Stimulated activated CD8-positive, alpha-beta memory T cell treated with anti-CD3 and anti-CD28 coated beads, Interleukin-15, amount 100 ng/mL, for 24 hours (primary cell): ENCODE results near the gene PICALM.
"Not testable (repeated sequence)": the region's sequence is repeated elsewhere in the genome, so short reads cannot be mapped to it uniquely, and the experiment has no call there.

Experiments
- DNase-seq: peaks from one replicate; pipeline ENCODE4 v3.0.0-alpha.2; 2020; ENCODE audit warnings: low read depth

PICALM gene

DNA sequence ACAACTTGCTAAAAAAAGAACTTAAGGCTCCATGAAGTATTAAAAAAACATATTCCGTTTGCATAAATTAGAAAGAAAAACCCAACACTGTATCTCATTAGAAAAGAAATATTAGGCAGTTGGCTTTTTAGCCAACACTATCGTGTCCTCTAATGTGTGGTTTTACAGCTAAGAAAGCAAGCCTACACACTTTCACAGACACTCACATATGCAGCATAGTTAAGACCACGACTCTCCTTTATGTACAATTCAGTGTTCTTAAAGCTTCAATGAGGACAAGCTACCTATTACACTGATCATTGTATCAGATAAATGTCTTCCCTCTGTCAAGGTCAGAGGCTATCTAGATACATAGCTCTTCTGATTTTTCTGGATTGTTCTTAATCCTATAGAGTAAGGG is 80.1 kb downstream of the PICALM start:
- no peak for DNase-seq

DNA sequence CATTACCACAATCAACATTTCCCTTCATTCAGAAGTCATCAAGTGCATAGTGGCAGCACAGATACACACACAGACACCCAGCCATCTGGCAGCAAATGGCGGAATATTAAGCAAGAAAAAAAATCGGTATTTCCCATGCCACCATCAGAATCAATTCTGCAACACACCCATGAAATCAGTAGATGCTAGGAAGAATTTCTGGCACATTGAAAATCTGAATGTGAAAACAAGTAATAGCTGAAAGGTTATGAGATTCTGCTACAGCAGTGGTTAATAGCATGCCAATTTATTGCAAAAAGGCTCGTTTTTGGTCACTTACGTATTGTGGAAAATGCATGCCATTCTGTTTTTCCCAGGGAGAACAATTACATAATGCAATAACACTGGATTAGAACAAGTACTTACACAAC is 91.1 kb downstream of the PICALM start:
- no peak for DNase-seq

DNA sequence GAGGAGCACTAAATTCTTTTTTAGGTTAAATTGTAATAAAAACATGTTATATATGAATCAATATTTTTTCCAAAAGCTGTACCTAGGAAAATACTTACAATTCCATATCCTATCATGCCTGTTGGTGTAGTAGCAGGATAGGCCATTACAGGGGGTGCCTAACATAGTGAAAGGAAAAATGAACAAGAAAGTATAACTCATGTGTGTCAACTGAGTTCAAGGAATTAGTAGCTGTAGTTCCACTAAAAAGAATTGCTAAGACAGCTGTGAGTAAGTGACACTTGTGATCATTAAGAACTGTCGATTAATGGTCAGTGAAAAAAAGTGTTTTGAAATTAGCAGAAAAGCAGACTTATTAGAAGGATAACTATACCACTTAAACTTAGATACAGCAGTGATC is 92.4 kb downstream of the PICALM start:
- no peak for DNase-seq

DNA sequence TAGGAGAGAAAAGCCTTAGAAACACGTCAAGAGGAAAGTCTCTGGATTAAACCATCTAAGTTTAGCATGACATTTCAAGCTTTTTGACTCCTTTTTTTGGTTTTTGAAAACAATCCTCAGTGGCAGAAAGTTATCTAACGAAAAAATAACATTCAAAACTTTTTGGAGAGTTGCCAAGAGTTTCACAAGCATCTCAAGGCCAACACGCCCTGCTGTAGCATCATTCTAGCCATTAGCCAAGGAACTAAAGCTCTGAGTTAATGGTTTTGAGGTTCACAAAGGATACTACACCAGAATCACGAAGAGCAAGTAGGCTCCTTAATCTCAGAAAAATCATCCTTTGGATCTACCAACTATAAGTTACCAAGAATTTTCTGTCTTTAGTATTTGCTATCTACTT is 94.8 kb downstream of the PICALM start:
- no peak for DNase-seq

DNA sequence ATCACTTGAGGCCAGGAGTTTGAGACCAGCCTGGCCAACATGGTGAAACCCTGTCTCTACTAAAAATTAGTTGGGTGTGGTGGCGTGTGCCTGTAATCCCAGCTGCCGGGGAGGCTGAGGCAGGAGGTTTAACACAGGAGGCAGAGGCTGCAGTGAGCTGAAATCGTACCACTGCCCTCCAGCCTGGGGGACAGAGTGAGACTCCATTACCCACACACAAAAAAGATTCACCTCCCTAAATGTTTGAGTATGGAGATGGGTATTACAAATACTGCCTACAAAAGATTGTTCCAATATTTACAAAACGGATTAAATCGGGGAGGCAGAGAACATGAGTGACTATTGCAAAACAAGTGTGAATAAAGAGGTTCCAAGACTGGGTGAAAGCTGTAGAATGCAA is 98.3 kb downstream of the PICALM start:
- no peak for DNase-seq

DNA sequence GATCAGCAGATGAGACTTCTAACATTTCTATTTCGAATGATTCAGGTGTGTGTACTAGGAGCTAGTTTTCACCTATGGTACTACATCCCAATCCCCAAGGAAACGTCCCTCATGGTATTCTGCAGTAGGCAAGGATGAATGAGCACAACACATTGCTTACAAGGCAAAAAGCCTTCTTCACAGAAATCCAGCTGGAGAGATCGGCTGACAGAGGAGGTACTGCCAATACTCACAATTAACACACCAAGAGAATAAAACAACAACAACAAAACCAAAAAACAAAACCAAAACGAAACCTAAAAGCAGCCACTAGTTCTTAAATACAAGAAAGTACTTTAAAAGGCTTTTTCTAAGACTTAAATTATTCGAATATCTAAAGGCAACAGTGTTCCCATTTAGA is 101.4 kb downstream of the PICALM start:
- DNase-seq, result no peak

DNA sequence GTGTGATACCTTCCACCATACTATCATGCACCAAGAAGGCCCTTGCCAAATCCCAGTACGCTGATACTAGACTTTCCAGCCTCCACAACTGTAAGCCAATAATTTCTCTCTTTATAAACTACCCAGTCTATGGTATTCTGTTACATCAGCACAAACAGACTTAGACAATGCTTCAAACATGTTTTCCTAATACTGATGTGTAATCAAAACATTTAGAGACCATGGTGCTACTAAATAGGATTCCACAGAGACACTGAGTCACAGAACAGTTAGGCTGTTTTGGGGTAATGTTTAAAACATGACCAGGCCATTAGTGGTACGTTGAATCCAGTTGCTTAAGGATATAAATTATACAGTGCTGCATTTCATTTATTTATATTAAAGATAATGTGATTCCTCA is 103.7 kb downstream of the PICALM start:
- no peak for DNase-seq

DNA sequence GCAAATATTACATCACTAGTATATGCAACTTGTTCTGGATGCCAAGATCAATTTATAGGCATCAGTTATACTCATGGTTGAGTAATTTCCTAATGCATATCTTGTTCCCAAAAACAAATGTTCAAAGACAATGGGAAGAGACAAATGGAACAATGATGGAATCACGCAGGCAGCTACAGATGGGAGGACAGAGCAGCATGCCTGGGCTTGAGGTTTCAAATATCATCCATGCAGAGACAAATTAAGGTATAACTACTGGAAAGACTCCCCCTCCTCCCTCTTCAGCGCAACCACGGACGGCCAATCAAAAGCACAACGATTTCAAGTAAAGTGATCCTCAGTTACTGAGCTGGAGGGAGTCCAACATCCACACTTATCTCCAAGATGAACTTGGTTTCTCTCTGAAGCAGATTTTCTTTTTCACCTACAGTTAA is 106.9 kb downstream of the PICALM start:
- no peak for DNase-seq

DNA sequence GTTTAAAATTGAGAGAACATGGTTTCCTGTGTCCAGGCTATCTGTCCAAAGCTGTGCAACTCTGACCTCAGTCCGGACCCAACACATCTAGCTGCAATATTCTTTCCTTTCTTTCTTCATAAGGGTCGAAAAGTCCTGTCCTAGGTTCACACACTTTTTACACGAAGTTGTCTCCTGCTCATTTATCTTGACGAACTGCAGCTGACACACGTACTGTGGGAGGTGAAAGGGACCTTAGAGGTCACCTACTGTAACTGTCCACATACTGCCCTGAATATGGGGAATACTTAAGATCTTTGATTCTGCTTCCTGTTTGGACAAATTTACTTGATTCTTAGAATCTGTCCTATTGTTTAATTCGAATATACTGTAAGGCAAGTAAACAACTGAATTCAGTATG is 107.8 kb downstream of the PICALM start:
- no peak for DNase-seq

DNA sequence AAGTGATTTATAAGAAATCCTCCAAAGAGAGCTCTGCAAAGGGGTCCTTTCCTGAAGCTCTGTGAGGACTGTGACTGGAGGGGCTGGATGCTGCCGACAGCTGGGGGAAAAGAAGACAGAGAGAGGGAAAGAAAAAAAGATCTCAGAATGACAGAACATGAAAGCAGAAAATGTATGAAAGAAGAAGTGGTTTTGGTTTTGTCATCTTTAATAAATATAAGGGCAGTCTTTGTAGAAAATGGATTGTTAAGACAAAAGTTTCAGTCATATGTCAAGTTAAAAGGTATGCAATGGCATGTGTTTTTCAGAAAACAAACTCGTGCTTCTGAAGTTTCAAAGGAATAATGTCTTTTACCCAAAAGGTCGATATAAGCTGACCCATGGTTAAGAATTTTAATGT is 108.2 kb downstream of the PICALM start:
- no peak for DNase-seq

DNA sequence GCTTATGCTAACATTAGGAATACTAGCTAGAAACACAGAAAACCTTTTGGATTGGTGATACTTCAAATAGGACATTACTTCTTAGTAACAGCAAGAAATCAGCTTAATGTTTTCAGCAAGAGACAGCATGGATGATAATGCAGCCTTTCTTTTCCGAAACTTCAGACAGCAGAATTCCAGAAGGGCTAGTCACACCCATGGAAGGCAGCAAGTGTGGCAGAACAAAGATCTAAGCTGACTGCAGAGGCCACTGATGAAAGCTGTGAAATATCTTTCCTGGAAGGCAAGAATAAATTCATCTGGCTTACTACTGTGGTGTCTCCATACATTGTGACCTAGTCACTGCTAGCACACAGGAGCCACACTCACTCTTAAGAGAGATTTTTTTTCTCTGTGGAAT is 113.4 kb downstream of the PICALM start:
- no peak for DNase-seq

DNA sequence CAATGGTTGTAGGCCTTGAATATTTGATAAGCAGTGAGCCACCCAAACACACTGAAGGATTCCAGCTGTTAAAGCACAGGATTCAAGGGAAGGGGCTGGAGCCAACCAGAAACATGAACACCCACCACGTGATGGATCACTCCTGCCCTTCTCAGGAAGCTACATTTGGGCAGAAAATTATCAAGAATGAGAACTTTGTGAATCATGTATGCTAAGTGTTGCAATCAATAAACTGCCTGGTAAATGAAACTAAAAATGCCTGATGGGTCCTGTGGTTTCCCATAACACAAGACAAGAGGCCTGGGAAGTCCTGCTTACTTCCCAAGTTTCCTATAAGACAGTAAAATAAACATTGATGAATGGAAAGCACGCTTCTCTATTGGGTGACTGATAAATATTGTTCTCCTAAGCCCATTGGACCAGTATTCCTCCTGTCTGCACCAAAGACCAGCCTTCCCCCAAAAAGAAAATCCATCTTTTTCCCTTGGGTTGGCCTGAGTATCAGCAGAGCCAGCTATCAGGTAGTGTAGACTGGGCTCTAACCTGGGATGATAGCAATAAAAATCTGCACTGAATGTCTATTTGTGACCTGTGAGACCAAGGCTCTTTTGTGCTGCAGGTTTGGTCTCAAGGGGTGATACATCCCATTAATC is 115.3 kb downstream of the PICALM start:
- no peak for DNase-seq

DNA sequence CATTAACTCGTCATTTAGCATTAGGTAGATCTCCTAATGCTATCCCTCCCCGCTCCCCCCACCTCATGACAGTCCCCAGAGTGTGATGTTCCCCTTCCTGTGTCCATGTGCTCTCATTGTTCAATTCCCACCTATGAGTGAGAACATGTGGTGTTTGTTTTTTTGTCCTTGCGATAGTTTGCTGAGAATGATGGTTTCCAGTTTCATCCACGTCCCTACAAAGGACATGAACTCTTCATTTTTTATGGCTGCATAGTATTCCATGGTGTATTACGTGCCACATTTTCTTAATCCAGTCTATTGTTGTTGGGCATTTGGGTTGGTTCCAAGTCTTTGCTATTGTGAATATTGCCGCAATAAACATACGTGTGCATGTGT is 116.8 kb downstream of the PICALM start:
- DNase-seq, result not testable (repeated sequence)

DNA sequence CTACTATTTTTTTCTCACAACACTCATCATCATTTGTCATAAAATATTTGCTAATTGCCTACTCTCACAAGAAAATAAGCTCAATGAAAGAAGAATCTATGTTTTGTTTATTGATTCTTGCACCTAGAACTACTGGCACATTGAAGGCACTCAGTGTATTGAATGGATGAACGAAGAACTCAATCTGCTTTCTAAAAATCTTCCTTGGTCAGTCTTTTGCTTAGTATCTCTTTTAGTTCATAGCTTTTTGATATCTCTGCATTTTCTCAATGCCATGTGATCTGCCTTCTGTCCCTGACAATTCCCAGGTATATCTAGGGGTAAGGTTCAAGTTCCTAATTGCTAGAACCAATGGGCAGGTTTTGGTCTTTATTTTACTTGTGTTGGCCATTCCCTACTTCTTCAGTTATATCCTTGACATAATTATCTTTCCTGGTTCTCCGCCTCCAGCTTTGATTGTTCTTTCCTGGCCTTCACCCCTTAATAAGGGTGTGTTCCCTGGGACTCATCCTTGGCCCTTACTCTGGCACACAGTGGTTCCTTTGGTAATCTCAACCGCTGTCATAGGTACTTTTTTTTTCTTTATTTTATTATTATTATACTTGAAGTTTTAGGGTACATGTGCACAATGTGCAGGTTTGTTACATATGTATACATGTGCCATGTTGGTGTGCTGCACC is 117.3 kb downstream of the PICALM start:
- DNase-seq, result no peak

DNA sequence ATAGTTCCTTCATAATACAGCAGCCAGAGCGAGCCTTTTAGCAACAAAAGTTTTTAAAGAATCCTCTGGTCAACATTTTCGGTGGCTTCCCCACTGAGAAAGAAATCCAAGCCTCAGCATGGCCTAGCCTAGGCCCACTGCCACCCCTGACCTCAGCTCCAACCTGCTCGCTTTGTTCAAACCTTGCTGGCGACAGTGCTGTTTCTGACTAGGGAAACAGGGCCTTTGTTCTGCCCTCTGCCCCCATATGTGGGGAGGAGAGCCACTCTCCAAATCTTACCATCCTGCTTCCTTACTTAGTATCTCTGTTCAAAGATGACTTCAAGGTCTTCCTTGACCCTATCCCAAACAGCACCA is 117.9 kb downstream of the PICALM start:
- no peak for DNase-seq

DNA sequence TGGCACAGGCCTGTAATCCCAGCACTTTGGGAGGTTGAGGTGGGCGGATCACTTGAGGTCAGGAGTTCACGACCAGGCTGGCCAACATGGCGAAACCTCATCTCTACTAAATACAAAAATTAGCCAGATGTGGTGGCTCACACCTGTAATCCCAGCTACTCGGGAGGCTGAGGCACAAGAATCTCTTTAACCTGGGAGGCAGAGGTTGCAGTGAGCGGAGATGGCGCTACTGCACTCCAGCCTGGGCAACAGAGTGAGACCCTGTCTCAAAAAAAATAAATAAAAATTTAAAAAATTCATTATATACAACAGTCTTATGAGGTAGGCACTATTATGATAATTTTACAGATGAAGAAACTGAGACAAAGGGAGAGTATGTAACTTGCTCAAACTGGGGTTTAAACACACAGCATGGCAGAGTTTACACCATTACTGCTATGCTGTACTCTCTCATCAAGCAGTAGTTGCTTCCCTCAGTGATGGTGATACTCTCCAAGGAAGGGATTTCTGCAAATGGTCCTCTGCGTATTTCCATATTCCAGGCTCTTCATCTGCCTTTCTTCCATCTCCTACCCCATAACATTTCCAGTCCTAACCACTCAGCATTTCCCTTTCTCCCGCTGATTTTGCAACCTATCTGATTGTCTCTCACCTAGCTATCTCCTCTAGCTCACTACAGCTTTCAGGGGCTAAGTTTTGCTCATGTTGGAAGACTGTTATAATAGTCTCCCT is 118.4 kb downstream of the PICALM start:
- DNase-seq, result no peak

DNA sequence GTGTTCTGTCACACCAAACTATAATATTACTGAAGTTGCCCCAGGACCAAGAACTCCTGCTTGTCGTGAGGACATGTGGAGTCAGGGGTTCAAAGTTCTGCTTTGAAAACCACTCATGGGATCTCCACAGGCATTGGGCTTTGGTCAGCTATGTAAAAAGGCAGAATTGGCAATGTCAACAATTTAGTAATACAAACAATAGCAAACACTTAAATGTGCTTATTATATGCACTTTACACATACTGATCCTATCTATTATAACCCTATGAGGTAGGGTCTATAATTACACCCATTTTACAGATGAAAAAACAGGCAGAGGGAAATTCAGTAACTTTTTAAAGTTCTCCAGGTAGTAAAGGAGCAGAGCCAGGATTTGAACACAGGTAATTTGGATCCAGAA is 119.1 kb downstream of the PICALM start:
- DNase-seq, result no peak

DNA sequence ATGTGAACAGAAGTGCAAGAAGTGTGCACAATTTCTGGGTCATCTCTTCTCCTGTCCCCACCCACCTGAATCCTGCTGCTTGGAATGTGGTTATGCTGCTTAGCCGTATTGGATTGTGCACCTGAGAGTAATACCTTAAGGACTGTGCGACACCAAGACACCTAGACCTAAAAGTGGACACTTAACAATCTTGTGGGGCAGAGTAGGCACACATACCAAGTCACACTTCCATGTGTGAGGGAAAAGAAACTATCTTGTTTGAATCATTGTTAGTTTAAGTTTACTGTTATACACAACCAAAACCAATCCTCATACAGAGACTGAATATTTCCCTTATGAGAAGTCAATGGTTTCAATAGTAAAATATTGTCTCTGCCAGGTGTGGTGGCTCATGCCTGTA is 120.0 kb downstream of the PICALM start:
- DNase-seq, result no peak

DNA sequence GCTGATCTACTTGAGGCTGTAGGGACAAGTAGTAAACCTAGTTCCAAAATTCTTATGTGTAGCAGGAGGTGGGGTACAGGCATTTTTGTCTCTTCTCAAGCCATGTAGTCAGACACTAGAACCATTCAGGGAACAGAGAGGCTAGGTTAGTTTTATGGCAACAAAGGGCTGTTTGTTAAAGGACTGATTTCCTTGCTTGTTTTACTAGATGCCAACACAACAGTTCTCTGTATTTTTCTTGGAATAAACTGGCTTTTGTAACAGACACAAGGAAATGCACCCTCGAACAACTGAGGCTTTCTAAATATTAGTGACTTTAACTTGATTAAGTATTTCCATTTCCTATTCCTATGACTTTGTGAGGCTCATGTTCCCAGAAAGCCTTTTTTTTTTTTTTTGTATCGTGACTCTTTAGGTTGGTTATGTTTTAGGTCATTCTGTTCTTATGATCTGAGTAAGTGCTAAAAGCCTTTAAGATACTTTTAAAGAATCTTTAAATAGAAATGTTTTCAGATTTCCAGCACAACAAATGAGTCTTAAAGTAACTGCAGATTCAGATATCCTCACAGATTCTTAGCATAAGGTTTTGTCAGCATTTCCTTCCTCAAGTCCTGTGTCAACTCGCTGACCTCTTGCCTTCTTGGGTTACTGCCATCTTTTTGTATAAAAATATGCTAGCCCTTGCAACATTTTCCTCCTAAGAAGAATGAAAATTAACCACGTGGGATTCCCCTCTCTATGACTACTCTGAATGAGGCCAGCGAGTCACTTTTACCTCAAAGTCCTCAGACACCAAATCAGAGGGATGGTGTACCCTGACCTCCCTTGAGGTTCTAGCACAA is 121.2 kb downstream of the PICALM start:
- DNase-seq, result no peak

DNA sequence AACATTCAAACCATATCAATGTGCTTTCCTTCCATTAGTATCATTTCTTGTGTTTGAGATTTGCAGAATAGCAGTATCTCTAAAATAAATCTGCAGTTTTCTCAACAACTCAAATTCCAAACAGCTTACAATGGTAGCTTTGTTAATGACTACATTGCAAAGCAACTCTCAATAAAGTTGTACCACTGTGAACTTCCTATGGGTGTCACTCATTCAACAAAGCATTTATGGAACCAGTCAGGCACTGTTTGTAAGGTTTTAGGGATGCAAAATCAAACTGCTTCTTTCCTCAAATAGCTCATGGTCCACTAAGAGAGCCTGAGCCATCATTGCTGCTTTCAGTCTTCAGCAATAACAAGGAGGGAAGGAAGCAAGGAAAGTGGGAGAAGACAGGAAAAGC is 122.7 kb downstream of the PICALM start:
- no peak for DNase-seq

DNA sequence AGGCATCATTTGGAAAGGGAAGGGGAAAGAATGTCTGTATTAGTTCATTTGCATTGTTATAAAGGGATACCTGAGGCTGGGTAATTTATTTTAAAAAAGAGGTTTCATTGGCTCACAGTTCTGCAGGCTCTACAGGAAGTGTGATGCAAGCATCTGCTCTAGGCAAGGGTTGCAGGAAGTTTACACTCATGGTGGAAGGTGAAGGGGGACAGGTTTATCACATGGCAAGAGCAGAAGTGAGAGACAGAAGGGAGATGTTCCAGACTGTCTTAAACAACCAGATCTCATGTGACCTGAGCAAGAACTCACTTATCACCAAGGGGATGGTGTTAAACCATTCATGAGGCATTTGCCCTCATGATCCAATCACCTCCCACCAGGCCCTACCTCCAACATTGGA is 123.1 kb downstream of the PICALM start:
- DNase-seq, result no peak

DNA sequence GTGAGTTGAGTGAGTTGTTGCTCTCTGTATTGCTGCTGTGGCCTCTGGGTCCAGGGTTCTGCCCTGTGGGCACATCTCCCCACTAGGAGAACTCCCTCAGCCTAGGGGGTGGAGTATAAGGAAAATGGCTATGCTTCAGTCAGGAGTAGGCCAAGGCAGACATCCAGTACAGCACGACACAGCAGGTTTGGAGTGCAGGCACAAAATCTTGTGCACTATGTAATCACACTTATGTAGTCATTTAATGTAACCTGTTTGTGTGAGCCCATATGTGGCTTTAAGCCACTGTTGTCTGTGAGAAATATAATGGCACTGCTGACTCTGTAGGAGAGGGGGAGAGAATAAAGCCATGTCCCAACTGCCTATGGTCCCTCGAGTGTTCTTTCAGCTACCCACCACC is 123.6 kb downstream of the PICALM start:
- DNase-seq, result no peak
